ENCODE results near the gene CTSE. TPM values are rescaled to one million over a fixed set of nuclear protein-coding genes. Genes with fewer than 3 reads are reported as not detected.

The CTSE gene
- total and polyA plus RNA-seq, 9 of the 15 experiments (the other 6 are each of a cell fraction or from before 2014, with no cell fraction given) = 0.04 to 0.18 (median 0.09) TPM; not detected in 4

DNA sequence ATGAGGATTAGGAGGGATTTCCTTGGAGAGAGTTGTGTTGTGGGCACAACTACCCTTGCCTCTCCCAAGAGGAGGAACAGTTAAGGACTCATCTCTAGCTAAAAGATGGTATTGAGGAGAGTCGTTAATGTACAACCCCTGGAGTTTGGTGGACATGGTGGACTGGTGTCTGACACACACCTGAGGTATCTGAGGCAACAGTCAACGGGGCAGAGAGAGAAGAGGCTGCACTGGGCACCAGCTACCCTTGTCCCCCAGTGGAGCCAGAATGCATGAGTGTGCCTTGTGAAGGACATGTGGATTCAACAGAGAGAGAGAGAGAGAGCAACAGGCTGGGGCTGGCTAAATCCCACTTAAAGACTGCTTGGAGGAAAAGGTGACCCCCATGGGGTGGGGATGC lies 33.5 kb downstream of the CTSE start:
- ATAC-seq = no peak
- H3K27me3 ChIP-seq (ENCODE audit: control insufficient read depth in 2 of 2, insufficient read depth in 2 of 2, low read length in 2 of 2) = peaks cover 14 to 56% of the 10 kb centered on the region in 2 experiments
- POLR2A ChIA-PET = no interaction called here
- intact Hi-C loops (cut with micrococcal nuclease) = no loop called here
- DNase-seq (ENCODE audit: extremely low read depth in 1 of 4, low spot score in 3 of 4) = no peak
- H3K9me3 ChIP-seq (replicated peaks; ENCODE audit: control insufficient read depth, insufficient read depth, low read depth, low read length) = no peaks in the 10 kb centered on the region
- no peaks in the 10 kb centered on the region for H3K79me2 ChIP-seq (ENCODE audit: control insufficient read depth, insufficient read depth, low read length)
- WGBS (ENCODE audit: insufficient coverage, low coverage, missing lambda C conversion rate) = 0% methylated on average over 2 of the region's 2 CpGs
- H3K27ac ChIP-seq (ENCODE audit: extremely low read depth, low read depth, low read length) = no peak overlapping the region
- H3K9ac ChIP-seq (ENCODE audit: insufficient read depth in 1 of 2, low read depth in 2 of 2, low read length in 2 of 2) = no peak overlapping the region
- H4K20me1 ChIP-seq (replicated peaks; ENCODE audit: control insufficient read depth, insufficient read depth, low read length) = 0 out of 2 replicates have a peak, but pooled peaks cover 7% of the 10 kb centered on the region
- CTCF ChIA-PET (ENCODE audit: low intra/inter-chr PET ratio) = interaction anchor here (0.7 kb wide), 1 partner anchor 113 kb away, joined by 3 read pairs; no protein-coding TSS in a partner anchor
- H2AFZ ChIP-seq (ENCODE audit: low read depth, low read length) = no peak overlapping the region
- no peak overlapping the region for H3K4me3 ChIP-seq
- in situ Hi-C loops (cut with MboI) = no loop called here
- FAIRE-seq = no peak
- H3K9me1 ChIP-seq (ENCODE audit: control insufficient read depth, insufficient read depth, low read length) = no peaks in the 10 kb centered on the region
- no peaks in the 10 kb centered on the region for H3K36me3 ChIP-seq (ENCODE audit: control insufficient read depth, insufficient read depth, low read length)
- no TSS peak for BruUV-seq (replicated peaks)
- H3K4me2 ChIP-seq (ENCODE audit: insufficient read depth, low read length) = no peak overlapping the region
- no peaks in the 10 kb centered on the region for H3K4me1 ChIP-seq (replicated peaks in 1 of 2; ENCODE audit: control insufficient read depth in 2 of 2, insufficient read depth in 2 of 2, low read length in 2 of 2)
- TF ChIP-seq ZC3H11A (IDR thresholded peaks at IDR 0.05; ENCODE audit: low read depth, low read length) = no peak
- TF ChIP-seq ZNF507 (tag; conservative IDR thresholded peaks at IDR 0.05) = no peak
- no peak for TF ChIP-seq ZNF695 (CRISPR knock-in tag; IDR thresholded peaks at IDR 0.05)
- TF ChIP-seq, protein P1, sequence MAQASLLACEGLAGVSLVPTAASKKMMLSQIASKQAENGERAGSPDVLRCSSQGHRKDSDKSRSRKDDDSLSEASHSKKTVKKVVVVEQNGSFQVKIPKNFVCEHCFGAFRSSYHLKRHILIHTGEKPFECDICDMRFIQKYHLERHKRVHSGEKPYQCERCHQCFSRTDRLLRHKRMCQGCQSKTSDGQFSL (CRISPR knock-in tag; IDR thresholded peaks at IDR 0.05) = no peak
- TF ChIP-seq, protein P1 (tag; IDR thresholded peaks at IDR 0.05) = no peak
- no peak for TF ChIP-seq KLF1 (tag; IDR thresholded peaks at IDR 0.05)
- no peak for TF ChIP-seq ZNF436 (CRISPR knock-in tag; IDR thresholded peaks at IDR 0.05)
- no peak for TF ChIP-seq PRPF4 (IDR thresholded peaks at IDR 0.05; ENCODE audit: insufficient read depth, low read depth, low read length, poor library complexity, severe bottlenecking)
- TF ChIP-seq, protein P2, sequence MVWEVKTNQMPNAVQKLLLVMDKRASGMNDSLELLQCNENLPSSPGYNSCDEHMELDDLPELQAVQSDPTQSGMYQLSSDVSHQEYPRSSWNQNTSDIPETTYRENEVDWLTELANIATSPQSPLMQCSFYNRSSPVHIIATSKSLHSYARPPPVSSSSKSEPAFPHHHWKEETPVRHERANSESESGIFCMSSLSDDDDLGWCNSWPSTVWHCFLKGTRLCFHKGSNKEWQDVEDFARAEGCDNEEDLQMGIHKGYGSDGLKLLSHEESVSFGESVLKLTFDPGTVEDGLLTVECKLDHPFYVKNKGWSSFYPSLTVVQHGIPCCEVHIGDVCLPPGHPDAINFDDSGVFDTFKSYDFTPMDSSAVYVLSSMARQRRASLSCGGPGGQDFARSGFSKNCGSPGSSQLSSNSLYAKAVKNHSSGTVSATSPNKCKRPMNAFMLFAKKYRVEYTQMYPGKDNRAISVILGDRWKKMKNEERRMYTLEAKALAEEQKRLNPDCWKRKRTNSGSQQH (CRISPR knock-in tag; IDR thresholded peaks at IDR 0.05) = no peak
- TF ChIP-seq HDAC1 (IDR thresholded peaks at IDR 0.05) = no peak
- TF ChIP-seq, protein P3, sequence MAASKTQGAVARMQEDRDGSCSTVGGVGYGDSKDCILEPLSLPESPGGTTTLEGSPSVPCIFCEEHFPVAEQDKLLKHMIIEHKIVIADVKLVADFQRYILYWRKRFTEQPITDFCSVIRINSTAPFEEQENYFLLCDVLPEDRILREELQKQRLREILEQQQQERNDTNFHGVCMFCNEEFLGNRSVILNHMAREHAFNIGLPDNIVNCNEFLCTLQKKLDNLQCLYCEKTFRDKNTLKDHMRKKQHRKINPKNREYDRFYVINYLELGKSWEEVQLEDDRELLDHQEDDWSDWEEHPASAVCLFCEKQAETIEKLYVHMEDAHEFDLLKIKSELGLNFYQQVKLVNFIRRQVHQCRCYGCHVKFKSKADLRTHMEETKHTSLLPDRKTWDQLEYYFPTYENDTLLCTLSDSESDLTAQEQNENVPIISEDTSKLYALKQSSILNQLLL (CRISPR knock-in tag; IDR thresholded peaks at IDR 0.05; ENCODE audit: borderline replicate concordance) = no peak
- no peak for TF ChIP-seq RUNX1 (IDR thresholded peaks at IDR 0.05; ENCODE audit: low read depth)
- no peak for TF ChIP-seq NFATC3 (IDR thresholded peaks at IDR 0.05)
- TF ChIP-seq ILK (tag; IDR thresholded peaks at IDR 0.05; ENCODE audit: borderline replicate concordance, low read depth) = no peak
- TF ChIP-seq NR2F6 (CRISPR knock-in tag; IDR thresholded peaks at IDR 0.05) = no peak
- TF ChIP-seq, protein P4, sequence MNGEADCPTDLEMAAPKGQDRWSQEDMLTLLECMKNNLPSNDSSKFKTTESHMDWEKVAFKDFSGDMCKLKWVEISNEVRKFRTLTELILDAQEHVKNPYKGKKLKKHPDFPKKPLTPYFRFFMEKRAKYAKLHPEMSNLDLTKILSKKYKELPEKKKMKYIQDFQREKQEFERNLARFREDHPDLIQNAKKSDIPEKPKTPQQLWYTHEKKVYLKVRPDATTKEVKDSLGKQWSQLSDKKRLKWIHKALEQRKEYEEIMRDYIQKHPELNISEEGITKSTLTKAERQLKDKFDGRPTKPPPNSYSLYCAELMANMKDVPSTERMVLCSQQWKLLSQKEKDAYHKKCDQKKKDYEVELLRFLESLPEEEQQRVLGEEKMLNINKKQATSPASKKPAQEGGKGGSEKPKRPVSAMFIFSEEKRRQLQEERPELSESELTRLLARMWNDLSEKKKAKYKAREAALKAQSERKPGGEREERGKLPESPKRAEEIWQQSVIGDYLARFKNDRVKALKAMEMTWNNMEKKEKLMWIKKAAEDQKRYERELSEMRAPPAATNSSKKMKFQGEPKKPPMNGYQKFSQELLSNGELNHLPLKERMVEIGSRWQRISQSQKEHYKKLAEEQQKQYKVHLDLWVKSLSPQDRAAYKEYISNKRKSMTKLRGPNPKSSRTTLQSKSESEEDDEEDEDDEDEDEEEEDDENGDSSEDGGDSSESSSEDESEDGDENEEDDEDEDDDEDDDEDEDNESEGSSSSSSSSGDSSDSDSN (IDR thresholded peaks at IDR 0.05; ENCODE audit: borderline replicate concordance in 1 of 2, low read depth in 2 of 2, low read length in 2 of 2) = no peak
- no peak for TF ChIP-seq MED1 (CRISPR knock-in tag; IDR thresholded peaks at IDR 0.05; ENCODE audit: borderline replicate concordance)
